Endothelial cell of umbilical vein (primary cell): Measurements from ENCODE around the gene ULK2. TPM values are rescaled to one million over a fixed set of nuclear protein-coding genes. Genes with fewer than 3 reads are reported as not detected.

Experiments used
- BruUV-seq: library from RNA; stranded (reverse); fragments of 400-500 nt; replicated peaks from 2 replicates; lab custom pipeline; 2021; lab: Mats Ljungman, UMichigan
- CTCF ChIA-PET: fragments of 300-600, 350-600 bp; sonication (Branson Sonifier 250); formaldehyde crosslinking; loops from one replicate; lab custom pipeline; 2021; ENCODE audit warnings: antibody characterized with exemption, inconsistent platforms; lab: Charles Lee
- POLR2A ChIA-PET: fragments of 300-600, 350-600 bp; sonication (Branson Sonifier 250); formaldehyde crosslinking; loops from one replicate; lab custom pipeline; 2021; ENCODE audit warnings: antibody characterized with exemption, inconsistent platforms; lab: Charles Lee
- DNase-seq: peaks from one replicate; pipeline ENCODE4 v3.0.0-alpha.2; 2011; ENCODE audit warnings: low read depth, low spot score
- FAIRE-seq: peaks from 2 replicates; lab custom pipeline; 2011; peaks lifted over from hg19 to GRCh38; lab: Jason Lieb, UNC
- H2AFZ ChIP-seq: 2 replicates; pipeline ENCODE4 v1.6.0; 2012; ENCODE audit warnings: low read depth, low read length, control low read depth, inconsistent platforms
- H3K27ac ChIP-seq: 2 replicates; pipeline ENCODE4 v1.5.1; 2011; ENCODE audit warnings: low read depth, mild to moderate bottlenecking, control low read depth, low read length, moderate library complexity; ENCODE audit not compliant: insufficient read depth
- H3K27me3 ChIP-seq, 2 experiments: 2 replicates each; pipeline versions ENCODE4 v1.6.0 to v1.6.1; 2011; ENCODE audit warnings: low read length in 2 of 2, mixed read lengths in 1 of 2; ENCODE audit not compliant: control insufficient read depth in 2 of 2, insufficient read depth in 2 of 2
- H3K36me3 ChIP-seq, 2 experiments: 2 replicates in 1 of 2; 3 replicates in 1 of 2; pipeline ENCODE4 v1.5.1; 2011; ENCODE audit warnings: low read length in 2 of 2, mild to moderate bottlenecking in 1 of 2, moderate library complexity in 1 of 2; ENCODE audit not compliant: control insufficient read depth in 2 of 2, insufficient read depth in 2 of 2; ENCODE audit errors: extremely low read depth in 1 of 2
- H3K4me1 ChIP-seq: 3 replicates; pipeline ENCODE4 v1.5.1; 2011; ENCODE audit warnings: mild to moderate bottlenecking, low read length; ENCODE audit not compliant: control insufficient read depth, insufficient read depth; ENCODE audit errors: extremely low read depth
- H3K4me2 ChIP-seq: 2 replicates; pipeline ENCODE4 v1.6.1; 2011; ENCODE audit warnings: low read length, control low read depth, mixed read lengths; ENCODE audit not compliant: insufficient read depth
- H3K4me3 ChIP-seq, 3 experiments: fragments of 200-600 bp in 1 of 3; sonication (generic), shearing (Covaris generic) in 1 of 3; replicated peaks in 1 of 3; 2 replicates each; pipeline ENCODE4 v1.5.1; 2011 to 2016; ENCODE audit warnings: control low read depth in 3 of 3, low read length in 3 of 3, mild to moderate bottlenecking in 2 of 3, inconsistent platforms in 1 of 3, low read depth in 1 of 3, moderate library complexity in 1 of 3; ENCODE audit not compliant: insufficient read depth in 1 of 3
- H3K79me2 ChIP-seq: 2 replicates; pipeline ENCODE4 v1.6.0; 2012; ENCODE audit warnings: low read length, inconsistent platforms; ENCODE audit not compliant: control insufficient read depth, insufficient read depth
- H3K9ac ChIP-seq: replicated peaks from 2 replicates; pipeline ENCODE3; 2011; ENCODE audit warnings: low read length, control low read depth; ENCODE audit not compliant: insufficient read depth; ENCODE audit errors: extremely low read depth
- H3K9me1 ChIP-seq: replicated peaks from 3 replicates; pipeline ENCODE4 v1.6.0; 2011; ENCODE audit warnings: mild to moderate bottlenecking, low read length; ENCODE audit not compliant: control insufficient read depth, insufficient read depth; ENCODE audit errors: extremely low read depth
- H3K9me3 ChIP-seq: replicated peaks from 2 replicates; pipeline ENCODE4 v1.5.1; 2012; ENCODE audit warnings: low read length, inconsistent platforms; ENCODE audit not compliant: control insufficient read depth, insufficient read depth
- H4K20me1 ChIP-seq: replicated peaks from 2 replicates; pipeline ENCODE3; 2011; ENCODE audit warnings: mild to moderate bottlenecking, low read length; ENCODE audit not compliant: control insufficient read depth, insufficient read depth; ENCODE audit errors: extremely low read depth
- EZH2 ChIP-seq: IDR thresholded peaks from 2 replicates; pipeline ENCODE4 v1.6.1; 2012; ENCODE audit warnings: borderline replicate concordance, low read depth, mild to moderate bottlenecking, moderate library complexity, low read length, inconsistent platforms; ENCODE audit not compliant: severe bottlenecking
- FOS ChIP-seq: IDR thresholded peaks from 2 replicates; pipeline ENCODE4 v1.6.1; 2011; ENCODE audit warnings: mild to moderate bottlenecking, low read length, moderate library complexity, borderline replicate concordance; ENCODE audit not compliant: insufficient read depth
- GATA2 ChIP-seq: IDR thresholded peaks from 2 replicates; pipeline ENCODE4 v1.7.0; 2011; ENCODE audit warnings: low read depth, mild to moderate bottlenecking, moderate library complexity, mixed read lengths, low read length; ENCODE audit not compliant: insufficient read length, insufficient read depth
- JUN ChIP-seq: IDR thresholded peaks from 2 replicates; pipeline ENCODE4 v1.6.1; 2011; ENCODE audit warnings: borderline replicate concordance, low read depth; ENCODE audit not compliant: insufficient read length, insufficient read depth
- MYC ChIP-seq: IDR thresholded peaks from one replicate; pipeline ENCODE4 v1.6.1; 2011; ENCODE audit warnings: mild to moderate bottlenecking, low read depth, low read length
- POLR2A ChIP-seq: IDR thresholded peaks from 2 replicates; pipeline ENCODE4 v1.6.1; 2012; ENCODE audit warnings: low read depth, mild to moderate bottlenecking, control low read depth, low read length
- POLR2AphosphoS5 ChIP-seq: IDR thresholded peaks from 2 replicates; pipeline ENCODE4 v1.6.1; 2012; ENCODE audit warnings: low read depth, mild to moderate bottlenecking, control low read depth, low read length, moderate library complexity; ENCODE audit not compliant: insufficient read depth
- dilution Hi-C: fragments of 300-500 bp; cut with MboI; formaldehyde crosslinking; loops from one replicate; pipeline ENCODE4 v1.15.0; 2019; ENCODE audit warnings: low sequenced_read_pairs; ENCODE audit not compliant: extremely low pct_ligation_motif_present
- intact Hi-C: fragments of 100-400 bp; cut with micrococcal nuclease; formaldehyde crosslinking; loops from one replicate; pipeline ENCODE4 v1.10.0; 2022
- polyA plus RNA-seq, 4 experiments: library from polyadenylated mRNA; depleted of rRNA in 3 of 4; stranded (reverse) in 3 of 4; unstranded in 1 of 4; fragments of >200 nt; gene quantifications; 2 replicates each; pipeline versions ENCODE4 v1.2.1 to v1.2.3, GENCODE V29; 2011 to 2012; ENCODE audit warnings: missing spikeins in 1 of 4
- total RNA-seq: library from RNA; stranded (reverse); gene quantifications from 2 replicates; pipeline ENCODE4 v1.2.3, GENCODE V29; 2021
- TF ChIP-seq, protein P1 (sequence below), 2 donors: IDR thresholded peaks; 1 replicate in 1 of 2; 2 replicates in 1 of 2; pipeline ENCODE4 v1.5.1; 2011; ENCODE audit warnings: low read length in 2 of 2, mild to moderate bottlenecking in 2 of 2, moderate library complexity in 2 of 2, control low read depth in 1 of 2, inconsistent platforms in 1 of 2, low read depth in 1 of 2; ENCODE audit not compliant: insufficient read depth in 1 of 2; ENCODE audit errors: extremely low read depth in 1 of 2
- TF ChIP-seq, protein P2 (sequence below): IDR thresholded peaks from 2 replicates; pipeline ENCODE4 v1.6.1; 2011; ENCODE audit not compliant: insufficient read depth, insufficient read length

The ULK2 gene
- total and polyA plus RNA-seq, 2 donors (not counting 3 experiments of a cell fraction or from before 2014, with no cell fraction given), result 19.3 to 26.7 TPM

DNA sequence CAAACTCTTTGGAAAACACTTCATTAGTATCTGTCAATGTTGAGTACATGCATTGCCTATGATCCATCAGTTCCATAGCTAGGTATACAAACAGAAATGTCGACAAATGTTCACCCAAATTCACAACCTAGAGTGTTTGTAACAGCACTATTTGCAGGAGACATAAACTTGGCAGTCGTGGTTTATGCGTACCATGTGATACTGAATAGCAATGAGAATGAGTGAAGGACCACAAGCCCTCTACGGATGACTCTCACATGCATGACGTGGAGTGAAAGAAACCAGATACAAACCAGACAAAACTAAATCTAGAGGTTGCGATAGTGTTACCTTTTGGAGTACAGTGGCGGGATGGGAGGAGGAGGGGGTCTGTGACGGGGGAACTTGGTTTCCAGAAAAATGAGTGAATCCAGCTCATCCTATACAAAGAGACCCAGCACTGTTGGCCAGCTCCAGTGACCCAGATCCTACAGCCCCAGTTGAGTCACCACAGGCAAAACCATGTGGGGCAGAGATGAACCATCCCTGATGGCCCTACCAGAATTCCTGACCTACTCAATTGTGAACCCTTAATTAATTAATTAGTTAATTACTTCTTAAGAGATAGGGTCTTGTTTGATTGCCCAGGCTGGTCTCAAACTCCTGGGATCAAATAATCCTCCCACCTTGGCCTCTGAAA, 15.9 kb upstream of the ULK2 start:
- Histone ChIP-seq H3K4me1 (no peaks in the 10 kb centered on the region), H3K36me3 (no peaks in the 10 kb centered on the region), H3K79me2 (no peaks in the 10 kb centered on the region), H3K9me3 (no peaks in the 10 kb centered on the region), H2AFZ (no peak overlapping the region), H3K4me3 (no peak overlapping the region), H3K9ac (no peak overlapping the region), H3K9me1 (no peaks in the 10 kb centered on the region), H3K27ac (no peak overlapping the region), H3K4me2 (no peak overlapping the region), H3K27me3 (peaks cover 0 to 2% of the 10 kb centered on the region in 2 experiments), H4K20me1 (no peaks in the 10 kb centered on the region)
- ChIA-PET CTCF (no interaction called here), POLR2A (no interaction called here)
- intact Hi-C loops, result no loop called here
- TF ChIP-seq JUN (no peak), MYC (no peak), POLR2A (no peak), FOS (no peak), POLR2AphosphoS5 (no peak), EZH2 (no peak), GATA2 (no peak)
- TF ChIP-seq, protein P1, sequence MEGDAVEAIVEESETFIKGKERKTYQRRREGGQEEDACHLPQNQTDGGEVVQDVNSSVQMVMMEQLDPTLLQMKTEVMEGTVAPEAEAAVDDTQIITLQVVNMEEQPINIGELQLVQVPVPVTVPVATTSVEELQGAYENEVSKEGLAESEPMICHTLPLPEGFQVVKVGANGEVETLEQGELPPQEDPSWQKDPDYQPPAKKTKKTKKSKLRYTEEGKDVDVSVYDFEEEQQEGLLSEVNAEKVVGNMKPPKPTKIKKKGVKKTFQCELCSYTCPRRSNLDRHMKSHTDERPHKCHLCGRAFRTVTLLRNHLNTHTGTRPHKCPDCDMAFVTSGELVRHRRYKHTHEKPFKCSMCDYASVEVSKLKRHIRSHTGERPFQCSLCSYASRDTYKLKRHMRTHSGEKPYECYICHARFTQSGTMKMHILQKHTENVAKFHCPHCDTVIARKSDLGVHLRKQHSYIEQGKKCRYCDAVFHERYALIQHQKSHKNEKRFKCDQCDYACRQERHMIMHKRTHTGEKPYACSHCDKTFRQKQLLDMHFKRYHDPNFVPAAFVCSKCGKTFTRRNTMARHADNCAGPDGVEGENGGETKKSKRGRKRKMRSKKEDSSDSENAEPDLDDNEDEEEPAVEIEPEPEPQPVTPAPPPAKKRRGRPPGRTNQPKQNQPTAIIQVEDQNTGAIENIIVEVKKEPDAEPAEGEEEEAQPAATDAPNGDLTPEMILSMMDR (IDR thresholded peaks at IDR 0.05; ENCODE audit: extremely low read depth in 1 of 2, insufficient read depth in 1 of 2, low read depth in 1 of 2, low read length in 2 of 2), result no peak
- TF ChIP-seq, protein P2, sequence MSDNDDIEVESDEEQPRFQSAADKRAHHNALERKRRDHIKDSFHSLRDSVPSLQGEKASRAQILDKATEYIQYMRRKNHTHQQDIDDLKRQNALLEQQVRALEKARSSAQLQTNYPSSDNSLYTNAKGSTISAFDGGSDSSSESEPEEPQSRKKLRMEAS, result no peak
- FAIRE-seq (no peak), DNase-seq (no peak)
- dilution Hi-C loops, result no loop called here
- BruUV-seq, result no TSS peak
